HFFc6 (cell line): ENCODE data around the gene OR4K17. TPM values are rescaled to one million over a fixed set of nuclear protein-coding genes. Genes with fewer than 3 reads are reported as not detected.
"Not testable (repeated sequence)": the region's sequence is repeated elsewhere in the genome, so short reads cannot be mapped to it uniquely, and the experiment has no call there.

Source experiments
- DNase-seq: peaks from one replicate; pipeline ENCODE4 v3.0.0-alpha.2; 2018
- H3K27ac Mint-ChIP-seq: 2 replicates; pipeline ENCODE4 v1.8.0; 2020; ENCODE audit warnings: mild to moderate bottlenecking, mixed read lengths
- H3K27me3 Mint-ChIP-seq: 2 replicates; pipeline ENCODE4 v1.8.0; 2021; ENCODE audit warnings: mild to moderate bottlenecking, moderate library complexity, mixed read lengths; ENCODE audit not compliant: insufficient read depth
- H3K36me3 Mint-ChIP-seq: 2 replicates; pipeline ENCODE4 v1.8.0; 2021; ENCODE audit warnings: low read depth, mixed read lengths
- H3K4me1 Mint-ChIP-seq: 2 replicates; pipeline ENCODE4 v1.8.0; 2020; ENCODE audit warnings: low read depth, mixed read lengths
- H3K4me3 Mint-ChIP-seq: 2 replicates; pipeline ENCODE4 v1.8.0; 2020; ENCODE audit warnings: mild to moderate bottlenecking, moderate library complexity, mixed read lengths
- H3K9me3 Mint-ChIP-seq: 2 replicates; pipeline ENCODE4 v1.8.0; 2020; ENCODE audit warnings: mild to moderate bottlenecking, mixed read lengths
- total RNA-seq, 6 experiments: library from RNA; stranded (reverse); fragmentation: NEBNext Ultra II Directional; extraction: Animal tissue kit (Norgen Biotek cat#: 25700); gene quantifications; 2 replicates in 1 of 6; 3 replicates in 5 of 6; pipeline ENCODE4 v1.2.3, GENCODE V29; 2021
- TF ChIP-seq, protein P1 (sequence below): fragments of 200-600 bp; sonication (generic); IDR thresholded peaks from 2 replicates; pipeline ENCODE4 v1.5.0; 2021; ENCODE audit warnings: antibody characterized with exemption, mild to moderate bottlenecking

OR4K17 gene
- total RNA-seq, 6 experiments from 2014 or later: not detected

DNA sequence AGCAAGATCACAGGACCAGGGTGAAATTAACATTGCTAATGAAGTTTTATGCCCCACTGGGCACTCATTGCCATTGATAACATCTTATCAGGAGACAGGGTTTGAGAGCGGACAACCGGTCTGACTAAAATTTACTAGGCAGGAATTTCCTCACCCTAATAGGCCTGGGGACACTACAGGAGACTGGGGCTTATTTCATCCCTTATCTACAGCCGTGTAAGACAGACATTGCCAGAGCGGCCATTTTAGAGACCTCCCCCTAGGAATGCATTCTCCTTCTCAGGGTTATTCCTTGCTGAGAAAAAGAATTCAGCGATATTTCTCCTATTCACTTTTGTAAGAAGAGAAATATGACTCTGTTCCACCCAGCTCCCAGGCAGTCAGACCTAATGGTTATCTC lies 8.3 kb downstream of the OR4K17 start:
- no peak overlapping the region for H3K4me3 Mint-ChIP-seq
- H3K27ac Mint-ChIP-seq: no peak overlapping the region
- H3K4me1 Mint-ChIP-seq: no peaks in the 10 kb centered on the region
- TF ChIP-seq, protein P1, sequence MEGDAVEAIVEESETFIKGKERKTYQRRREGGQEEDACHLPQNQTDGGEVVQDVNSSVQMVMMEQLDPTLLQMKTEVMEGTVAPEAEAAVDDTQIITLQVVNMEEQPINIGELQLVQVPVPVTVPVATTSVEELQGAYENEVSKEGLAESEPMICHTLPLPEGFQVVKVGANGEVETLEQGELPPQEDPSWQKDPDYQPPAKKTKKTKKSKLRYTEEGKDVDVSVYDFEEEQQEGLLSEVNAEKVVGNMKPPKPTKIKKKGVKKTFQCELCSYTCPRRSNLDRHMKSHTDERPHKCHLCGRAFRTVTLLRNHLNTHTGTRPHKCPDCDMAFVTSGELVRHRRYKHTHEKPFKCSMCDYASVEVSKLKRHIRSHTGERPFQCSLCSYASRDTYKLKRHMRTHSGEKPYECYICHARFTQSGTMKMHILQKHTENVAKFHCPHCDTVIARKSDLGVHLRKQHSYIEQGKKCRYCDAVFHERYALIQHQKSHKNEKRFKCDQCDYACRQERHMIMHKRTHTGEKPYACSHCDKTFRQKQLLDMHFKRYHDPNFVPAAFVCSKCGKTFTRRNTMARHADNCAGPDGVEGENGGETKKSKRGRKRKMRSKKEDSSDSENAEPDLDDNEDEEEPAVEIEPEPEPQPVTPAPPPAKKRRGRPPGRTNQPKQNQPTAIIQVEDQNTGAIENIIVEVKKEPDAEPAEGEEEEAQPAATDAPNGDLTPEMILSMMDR: no peak
- H3K27me3 Mint-ChIP-seq: no peaks in the 10 kb centered on the region; the same call in 1 of the 2 replicates
- H3K9me3 Mint-ChIP-seq: peaks cover 58% of the 10 kb centered on the region
- no peak for DNase-seq
- no peaks in the 10 kb centered on the region for H3K36me3 Mint-ChIP-seq

GRCh38 chr14:20138520-20138919 lies 28.0 kb downstream of the OR4K17 start, which contains the start of gene OR4N5:
TSS of gene OR4N5 (plus strand) at chr14:20138820. CDS start at chr14:20143736, 4,916 bp downstream.
- Mint-ChIP-seq H3K4me1 (no peaks in the 10 kb centered on the region), H3K4me3 (no peak within 1 kb of the TSS), H3K9me3 (peaks cover 32% of the 10 kb centered on the region), H3K27ac (no peak within 1 kb of the TSS), H3K27me3 (no peaks in the 10 kb centered on the region), H3K36me3 (no peaks in the 10 kb centered on the region; the same call in 1 of the 2 replicates)
- DNase-seq: no peak
- TF ChIP-seq, protein P1: no peak

- TF ChIP-seq, protein P1: no peak
- no peak for DNase-seq
- Mint-ChIP-seq H3K4me3 (no peak overlapping the region), H3K9me3 (peaks cover 9% of the 10 kb centered on the region), H3K36me3 (no peaks in the 10 kb centered on the region), H3K27ac (no peak overlapping the region), H3K4me1 (no peaks in the 10 kb centered on the region), H3K27me3 (no peaks in the 10 kb centered on the region)
Observed at GRCh38 chr14:20143911-20144310, 33.4 kb downstream of the OR4K17 start.

DNA sequence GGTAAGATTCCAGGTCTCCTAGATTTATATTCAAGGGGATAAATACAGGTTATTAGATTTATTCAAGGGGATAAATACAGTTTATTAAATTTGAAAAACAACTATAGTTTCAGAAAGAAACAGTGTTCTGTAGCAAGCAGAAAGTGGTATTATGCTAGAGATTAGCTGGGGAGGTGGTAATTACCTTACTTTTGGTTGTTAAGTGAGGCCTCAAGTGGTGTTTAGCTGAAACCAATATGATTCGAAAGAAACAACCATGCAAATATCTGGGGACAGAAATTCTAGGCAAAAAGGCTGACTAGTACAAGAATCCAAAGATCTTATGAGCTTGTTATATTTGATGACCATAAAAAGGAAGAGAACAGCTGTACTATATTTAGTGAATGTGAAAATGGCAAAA lies 34.3 kb downstream of the OR4K17 start:
- Mint-ChIP-seq H3K4me1 (no peaks in the 10 kb centered on the region), H3K36me3 (no peaks in the 10 kb centered on the region), H3K27me3 (no peaks in the 10 kb centered on the region), H3K9me3 (peaks cover 9% of the 10 kb centered on the region), H3K27ac (no peak overlapping the region), H3K4me3 (no peak overlapping the region)
- DNase-seq: no peak
- TF ChIP-seq, protein P1: no peak

- TF ChIP-seq, protein P1: no peak
- Mint-ChIP-seq H3K4me3 (no peak overlapping the region), H3K36me3 (no peaks in the 10 kb centered on the region), H3K9me3 (peaks cover 22% of the 10 kb centered on the region), H3K4me1 (no peaks in the 10 kb centered on the region), H3K27ac (no peak overlapping the region), H3K27me3 (no peaks in the 10 kb centered on the region)
- no peak for DNase-seq
Observed at GRCh38 chr14:20164462-20164861, 53.9 kb downstream of the OR4K17 start.

- no peak for DNase-seq
- H3K36me3 Mint-ChIP-seq: no peaks in the 10 kb centered on the region
- H3K9me3 Mint-ChIP-seq: peaks cover 29% of the 10 kb centered on the region
- H3K27me3 Mint-ChIP-seq: no peaks in the 10 kb centered on the region
- H3K4me3 Mint-ChIP-seq: no peak overlapping the region
- H3K27ac Mint-ChIP-seq: no peak overlapping the region
- TF ChIP-seq, protein P1: no peak
- peaks cover 7% of the 10 kb centered on the region for H3K4me1 Mint-ChIP-seq
Observed at GRCh38 chr14:20167091-20167490, 56.6 kb downstream of the OR4K17 start.

DNA sequence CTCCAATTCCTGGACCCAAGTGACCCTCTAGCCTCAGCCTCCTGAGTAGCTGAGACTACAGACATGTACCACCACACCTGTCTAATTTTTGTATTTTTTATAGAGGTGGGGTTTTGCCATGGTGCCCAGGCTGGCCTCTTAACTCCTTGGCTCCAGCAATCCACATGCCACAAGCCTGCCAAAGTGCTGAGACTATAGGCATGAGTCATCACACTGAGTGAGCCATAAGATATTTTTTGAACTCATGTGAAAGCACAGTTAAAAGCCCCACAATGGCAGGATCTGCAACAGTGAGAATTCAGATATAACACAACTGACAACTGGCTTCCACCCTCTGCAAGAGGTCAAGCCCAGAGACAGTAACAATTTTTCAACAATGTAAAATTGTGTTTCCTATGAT lies 59.3 kb downstream of the OR4K17 start:
- not testable (repeated sequence) for H3K4me3 Mint-ChIP-seq, H3K4me1 Mint-ChIP-seq, H3K27ac Mint-ChIP-seq, H3K36me3 Mint-ChIP-seq, H3K27me3 Mint-ChIP-seq
- peak; percentile 42 for DNase-seq
- H3K9me3 Mint-ChIP-seq: peaks cover 18% of the 10 kb centered on the region
